Germinal center (tissue), 1 donor: Measurements from ENCODE around the gene MRPS12.

Experiments
- DNase-seq: peaks from one replicate; pipeline ENCODE4 v3.0.0; 2012; ENCODE audit warnings: mixed read lengths, low spot score

MRPS12 gene

GRCh38 chr19:38975214-38975860 lies 44.6 kb downstream of the MRPS12 start, which contains the start of gene FBXO17:
TSS of gene FBXO17 (minus strand) at chr19:38975742. CDS start at chr19:38950319, 25,423 bp downstream.
- no peak for DNase-seq

- DNase-seq = no peak
These were observed 45.1 kb downstream of the MRPS12 start for GRCh38 chr19:38975861-38976271.

GRCh38 chr19:38977445-38978325 lies 46.9 kb downstream of the MRPS12 start:
- DNase-seq = no peak

- DNase-seq = no peak
These were observed 47.6 kb downstream of the MRPS12 start for GRCh38 chr19:38978326-38978689.

- no peak for DNase-seq
These were observed 49.1 kb downstream of the MRPS12 start for GRCh38 chr19:38979812-38980211.

- no peak for DNase-seq
These were observed 50.0 kb downstream of the MRPS12 start for GRCh38 chr19:38980583-38981374.
